Ovary (tissue), 3 donors: ENCODE results near the gene TAGLN.

Source experiments
- POLR2A ChIP-seq: fragments of 450-650 bp; IDR thresholded peaks from one replicate; pipeline ENCODE4 v1.6.1; 2017; ENCODE audit warnings: antibody characterized with exemption, mild to moderate bottlenecking, moderate library complexity
- TF ChIP-seq, protein P1 (sequence below), 3 donors: fragments of 450-650 bp in 2 of 3; fragments of 200-600 bp in 1 of 3; IDR thresholded peaks; one replicate each; pipeline versions ENCODE4 v1.5.1 to v1.8.0; 2016 to 2022; ENCODE audit warnings: antibody characterized with exemption in 3 of 3, mild to moderate bottlenecking in 1 of 3
- donor health status: DM: no; HTN: no; CAD: no.

DNA sequence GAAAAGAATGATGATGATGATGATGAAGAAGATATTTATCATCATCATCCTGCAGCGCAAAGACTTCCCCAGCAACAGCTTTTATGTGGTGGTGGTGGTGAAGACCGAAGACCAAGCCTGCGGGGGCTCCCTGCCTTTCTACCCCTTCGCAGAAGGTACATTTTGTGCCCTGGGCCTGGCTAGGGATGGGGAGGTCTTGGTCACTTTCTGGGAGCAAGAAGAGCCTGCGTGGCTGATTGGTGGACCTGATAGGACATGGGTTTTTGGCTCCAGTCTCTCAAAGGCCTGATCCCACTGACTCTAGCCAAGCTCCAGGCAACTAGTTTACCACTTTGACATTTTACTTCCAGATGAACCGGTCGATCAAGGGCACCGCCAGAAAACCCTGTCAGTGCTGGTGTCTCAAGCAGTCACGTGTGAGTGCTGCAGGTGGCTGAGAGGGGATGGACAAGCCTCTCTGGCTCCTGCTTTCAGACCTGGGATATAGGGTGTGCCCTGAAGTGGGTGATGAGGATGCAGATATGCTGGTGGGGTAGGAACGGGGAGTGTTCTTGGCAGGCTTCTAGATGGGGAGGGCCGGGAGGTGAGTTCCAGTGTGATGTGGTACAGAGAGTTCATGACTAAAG is 15.3 kb upstream of the TAGLN start:
- TF ChIP-seq, protein P1, sequence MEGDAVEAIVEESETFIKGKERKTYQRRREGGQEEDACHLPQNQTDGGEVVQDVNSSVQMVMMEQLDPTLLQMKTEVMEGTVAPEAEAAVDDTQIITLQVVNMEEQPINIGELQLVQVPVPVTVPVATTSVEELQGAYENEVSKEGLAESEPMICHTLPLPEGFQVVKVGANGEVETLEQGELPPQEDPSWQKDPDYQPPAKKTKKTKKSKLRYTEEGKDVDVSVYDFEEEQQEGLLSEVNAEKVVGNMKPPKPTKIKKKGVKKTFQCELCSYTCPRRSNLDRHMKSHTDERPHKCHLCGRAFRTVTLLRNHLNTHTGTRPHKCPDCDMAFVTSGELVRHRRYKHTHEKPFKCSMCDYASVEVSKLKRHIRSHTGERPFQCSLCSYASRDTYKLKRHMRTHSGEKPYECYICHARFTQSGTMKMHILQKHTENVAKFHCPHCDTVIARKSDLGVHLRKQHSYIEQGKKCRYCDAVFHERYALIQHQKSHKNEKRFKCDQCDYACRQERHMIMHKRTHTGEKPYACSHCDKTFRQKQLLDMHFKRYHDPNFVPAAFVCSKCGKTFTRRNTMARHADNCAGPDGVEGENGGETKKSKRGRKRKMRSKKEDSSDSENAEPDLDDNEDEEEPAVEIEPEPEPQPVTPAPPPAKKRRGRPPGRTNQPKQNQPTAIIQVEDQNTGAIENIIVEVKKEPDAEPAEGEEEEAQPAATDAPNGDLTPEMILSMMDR (IDR thresholded peaks at IDR 0.05): no peak
- TF ChIP-seq POLR2A: no peak
